GM18508 (cell line): ENCODE data around the gene TSPOAP1.

Experiments used
- ATAC-seq: cut with Tn5 transposase; IDR thresholded peaks from one replicate; pipeline ENCODE4 v1.9.1; 2021; ENCODE audit warnings: moderate number of reproducible peaks; ENCODE audit not compliant: insufficient read depth, unreplicated experiment

TSPOAP1 gene

GRCh38 chr17:58328195-58329034 lies at the start of gene TSPOAP1:
Gene TSPOAP1, minus strand, starts transcription at chr17:58328795. Its CDS starts 875 bp downstream, at chr17:58327920.
- no peak for ATAC-seq

GRCh38 chr17:58377661-58378060 lies 49.1 kb upstream of the TSPOAP1 start:
- no peak for ATAC-seq

GRCh38 chr17:58377093-58377601 lies 48.6 kb upstream of the TSPOAP1 start:
- ATAC-seq, result no peak

GRCh38 chr17:58376472-58377000 lies 47.9 kb upstream of the TSPOAP1 start:
- ATAC-seq, result no peak

GRCh38 chr17:58375811-58376210 lies 47.2 kb upstream of the TSPOAP1 start:
- ATAC-seq, result no peak

- no peak for ATAC-seq
Observed at GRCh38 chr17:58375256-58375655, 46.7 kb upstream of the TSPOAP1 start.

- no peak for ATAC-seq
Observed at GRCh38 chr17:58373923-58374322, 45.3 kb upstream of the TSPOAP1 start.

GRCh38 chr17:58373003-58373402 lies 44.4 kb upstream of the TSPOAP1 start:
- no peak for ATAC-seq

- no peak for ATAC-seq
Observed at GRCh38 chr17:58371300-58371950, 42.8 kb upstream of the TSPOAP1 start.

GRCh38 chr17:58370716-58371115 lies 42.1 kb upstream of the TSPOAP1 start:
- no peak for ATAC-seq

- ATAC-seq, result no peak
Observed at GRCh38 chr17:58370309-58370708, 41.7 kb upstream of the TSPOAP1 start.

- ATAC-seq, result no peak
Observed at GRCh38 chr17:58369214-58370031, 40.8 kb upstream of the TSPOAP1 start.

- ATAC-seq, result no peak
Observed at GRCh38 chr17:58368860-58369213, 40.2 kb upstream of the TSPOAP1 start.

- no peak for ATAC-seq
Observed at GRCh38 chr17:58367461-58367860, 38.9 kb upstream of the TSPOAP1 start.

- ATAC-seq, result no peak
Observed at GRCh38 chr17:58365980-58366595, 37.5 kb upstream of the TSPOAP1 start.

GRCh38 chr17:58365185-58365979 lies 36.8 kb upstream of the TSPOAP1 start:
- no peak for ATAC-seq

- no peak for ATAC-seq
Observed at GRCh38 chr17:58364270-58364942, 35.8 kb upstream of the TSPOAP1 start.

GRCh38 chr17:58363457-58364185 lies 35.0 kb upstream of the TSPOAP1 start:
- no peak for ATAC-seq
